HepG2 (cell line): ENCODE results near the gene ZCCHC24. TPM values are rescaled to one million over a fixed set of nuclear protein-coding genes. Genes with fewer than 3 reads are reported as not detected.

ENCODE experiments used
- ATF6 ChIP-seq: sonication (generic); formaldehyde crosslinking; conservative IDR thresholded peaks from 2 replicates; pipeline ENCODE4 v1.4.0; 2020; ENCODE audit warnings: missing genetic modification reagents
- CSRNP1 ChIP-seq: sonication (generic); formaldehyde crosslinking; IDR thresholded peaks from 2 replicates; pipeline ENCODE4 v1.8.1; 2023; ENCODE audit warnings: mild to moderate bottlenecking, missing genetic modification reagents
- ERF ChIP-seq: IDR thresholded peaks from 2 replicates; pipeline ENCODE4 v1.6.1; 2018; ENCODE audit warnings: missing biosample characterization, missing genetic modification reagents
- ESRRA ChIP-seq: sonication (generic); formaldehyde crosslinking; IDR thresholded peaks from 2 replicates; pipeline ENCODE4 v1.5.1; 2020; ENCODE audit warnings: mild to moderate bottlenecking, low read depth, missing genetic modification reagents
- HIVEP1 ChIP-seq: sonication (generic); formaldehyde crosslinking; IDR thresholded peaks from 2 replicates; pipeline ENCODE4 v1.4.0; 2020; ENCODE audit warnings: mild to moderate bottlenecking, missing genetic modification reagents
- KLF9 ChIP-seq: IDR thresholded peaks from 2 replicates; pipeline ENCODE4 v1.6.1; 2016; ENCODE audit warnings: low read depth
- SALL1 ChIP-seq: sonication (generic); formaldehyde crosslinking; IDR thresholded peaks from 2 replicates; pipeline ENCODE4 v1.8.0; 2022; ENCODE audit warnings: mild to moderate bottlenecking, missing genetic modification reagents
- SIX4 ChIP-seq: sonication (generic); formaldehyde crosslinking; IDR thresholded peaks from 2 replicates; pipeline ENCODE4 v1.4.0; 2020; ENCODE audit warnings: missing genetic modification reagents
- SMC3 ChIP-seq: IDR thresholded peaks from 2 replicates; pipeline ENCODE4 v1.6.1; 2011; ENCODE audit warnings: low read length, improper control_type of control experiment
- SOX13 ChIP-seq, 3 experiments: fragments of 450-650 bp in 1 of 3; sonication (generic) in 1 of 3; formaldehyde crosslinking in 1 of 3; IDR thresholded peaks in 2 of 3; conservative IDR thresholded peaks in 1 of 3; 2 replicates each; pipeline versions ENCODE4 v1.5.0 to v1.6.1; 2016 to 2020; ENCODE audit warnings: antibody characterized with exemption in 1 of 3, mild to moderate bottlenecking in 1 of 3, missing compliant biosample characterization in 1 of 3, missing genetic modification reagents in 1 of 3, moderate library complexity in 1 of 3
- ZFP82 ChIP-seq: sonication (generic); formaldehyde crosslinking; IDR thresholded peaks from 2 replicates; pipeline ENCODE4 v1.5.1; 2020; ENCODE audit warnings: mild to moderate bottlenecking, missing genetic modification reagents, borderline replicate concordance
- ZNF138 ChIP-seq: sonication (generic); formaldehyde crosslinking; IDR thresholded peaks from 2 replicates; pipeline ENCODE4 v1.5.0; 2020; ENCODE audit warnings: mild to moderate bottlenecking, low read depth, missing genetic modification reagents
- ZNF317 ChIP-seq: sonication (generic); formaldehyde crosslinking; IDR thresholded peaks from 2 replicates; pipeline ENCODE4 v1.5.0; 2020; ENCODE audit warnings: mild to moderate bottlenecking, missing genetic modification reagents
- ZNF580 ChIP-seq: IDR thresholded peaks from 2 replicates; pipeline ENCODE4 v1.6.1; 2016; ENCODE audit warnings: low read depth, borderline replicate concordance
- ZNF598 ChIP-seq: sonication (generic); formaldehyde crosslinking; IDR thresholded peaks from 2 replicates; pipeline ENCODE4 v1.5.1; 2020; ENCODE audit warnings: mild to moderate bottlenecking, missing genetic modification reagents, borderline replicate concordance
- polyA plus RNA-seq, 8 experiments: library from polyadenylated mRNA; depleted of rRNA in 3 of 8; stranded (reverse) in 7 of 8; unstranded in 1 of 8; fragments of >200 nt; fragmentation: Illumina TruSeq in 4 of 8; extraction: Trizol in 4 of 8; gene quantifications; 2 replicates each; pipeline versions ENCODE4 v1.2.1 to v1.2.3, GENCODE V29; 2011 to 2016; ENCODE audit warnings: low read depth in 4 of 8, missing spikeins in 1 of 8, mixed read lengths in 1 of 8; ENCODE audit not compliant: insufficient read depth in 1 of 8
- total RNA-seq, 5 experiments: library from RNA; depleted of rRNA; stranded (reverse); fragments of >200 nt; fragmentation: Illumina TruSeq; extraction: Trizol; gene quantifications; 2 replicates each; pipeline ENCODE4 v1.2.3, GENCODE V29; 2016; ENCODE audit warnings: low read depth in 1 of 5
- TF ChIP-seq, protein P1 (sequence below): conservative IDR thresholded peaks from 2 replicates; pipeline ENCODE4 v1.6.1; 2018; ENCODE audit warnings: missing genetic modification reagents

ZCCHC24 gene
- total and polyA plus RNA-seq, 2 of the 13 experiments (the other 11 are each of a cell fraction or from before 2014, with no cell fraction given), result 3.1 to 7.9 TPM

- TF ChIP-seq ESRRA (CRISPR knock-in tag) (peak; percentile 30; the same call in 1 of the 2 replicates), ZNF317 (CRISPR knock-in tag) (no peak), SALL1 (CRISPR knock-in tag) (peak; percentile 53), HIVEP1 (peak; percentile 54; the same call in 1 of the 2 replicates), SIX4 (CRISPR knock-in tag) (no peak), CSRNP1 (CRISPR knock-in tag) (no peak), SMC3 (peak; percentile 96), SOX13 (IDR thresholded peaks at IDR 0.05) (no peak), SOX13 (CRISPR knock-in tag; conservative IDR thresholded peaks at IDR 0.05 in 1 of 2, IDR thresholded peaks at IDR 0.05 in 1 of 2) (peak in 1 of 2 experiments; percentile 12; a peak in 1 of 4 replicates), ZFP82 (CRISPR knock-in tag) (no peak), ERF (peak; percentile 59; the same call in 1 of the 2 replicates), ZNF138 (no peak), ATF6 (CRISPR knock-in tag) (no peak), KLF9 (CRISPR knock-in tag) (no peak), ZNF580 (CRISPR knock-in tag) (0 out of 2 replicates have a peak, but pooled peaks have one; percentile 48), ZNF598 (CRISPR knock-in tag) (peak; percentile 39; the same call in 1 of the 2 replicates)
- TF ChIP-seq, protein P1, sequence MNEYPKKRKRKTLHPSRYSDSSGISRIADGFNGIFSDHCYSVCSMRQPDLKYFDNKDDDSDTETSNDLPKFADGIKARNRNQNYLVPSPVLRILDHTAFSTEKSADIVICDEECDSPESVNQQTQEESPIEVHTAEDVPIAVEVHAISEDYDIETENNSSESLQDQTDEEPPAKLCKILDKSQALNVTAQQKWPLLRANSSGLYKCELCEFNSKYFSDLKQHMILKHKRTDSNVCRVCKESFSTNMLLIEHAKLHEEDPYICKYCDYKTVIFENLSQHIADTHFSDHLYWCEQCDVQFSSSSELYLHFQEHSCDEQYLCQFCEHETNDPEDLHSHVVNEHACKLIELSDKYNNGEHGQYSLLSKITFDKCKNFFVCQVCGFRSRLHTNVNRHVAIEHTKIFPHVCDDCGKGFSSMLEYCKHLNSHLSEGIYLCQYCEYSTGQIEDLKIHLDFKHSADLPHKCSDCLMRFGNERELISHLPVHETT, result no peak
These were observed 70.9 kb downstream of the ZCCHC24 start (continued) for GRCh38 chr10:79374312-79375191.
